GM18502 (cell line): ENCODE measurements around the gene ECSCR.
"Not testable (repeated sequence)": the region's sequence is repeated elsewhere in the genome, so short reads cannot be mapped to it uniquely, and the experiment has no call there.

ENCODE experiments used
- ATAC-seq: cut with Tn5 transposase; IDR thresholded peaks from one replicate; pipeline ENCODE4 v1.9.1; 2021; ENCODE audit warnings: mild to moderate bottlenecking; ENCODE audit not compliant: unreplicated experiment, poor library complexity

Gene ECSCR

GRCh38 chr5:139415221-139415861 lies 47.2 kb downstream of the ECSCR start:
- ATAC-seq, result no peak

- ATAC-seq, result no peak
These were observed 47.9 kb downstream of the ECSCR start for GRCh38 chr5:139414581-139415130.

DNA sequence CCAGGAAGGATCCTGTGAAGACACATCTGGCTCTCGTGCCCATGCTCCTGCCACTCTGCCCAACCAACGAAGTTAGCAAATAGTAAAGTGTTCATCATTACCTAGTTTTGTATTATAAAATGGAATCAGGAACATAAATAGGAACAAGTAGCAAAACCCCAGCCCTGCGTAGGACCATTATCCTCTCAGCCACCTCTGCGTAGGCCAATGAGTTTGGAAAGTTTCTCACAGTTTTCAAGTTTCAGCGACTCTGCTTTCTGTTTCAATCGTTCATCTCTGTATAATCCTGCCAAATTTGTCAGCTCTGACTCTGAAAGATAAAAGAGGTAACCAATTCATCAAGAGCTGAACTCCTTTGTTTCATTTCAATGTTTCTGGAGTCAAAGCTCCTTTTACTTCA lies 48.6 kb downstream of the ECSCR start:
- no peak for ATAC-seq

- no peak for ATAC-seq
These were observed 49.4 kb downstream of the ECSCR start for GRCh38 chr5:139413153-139413552.

DNA sequence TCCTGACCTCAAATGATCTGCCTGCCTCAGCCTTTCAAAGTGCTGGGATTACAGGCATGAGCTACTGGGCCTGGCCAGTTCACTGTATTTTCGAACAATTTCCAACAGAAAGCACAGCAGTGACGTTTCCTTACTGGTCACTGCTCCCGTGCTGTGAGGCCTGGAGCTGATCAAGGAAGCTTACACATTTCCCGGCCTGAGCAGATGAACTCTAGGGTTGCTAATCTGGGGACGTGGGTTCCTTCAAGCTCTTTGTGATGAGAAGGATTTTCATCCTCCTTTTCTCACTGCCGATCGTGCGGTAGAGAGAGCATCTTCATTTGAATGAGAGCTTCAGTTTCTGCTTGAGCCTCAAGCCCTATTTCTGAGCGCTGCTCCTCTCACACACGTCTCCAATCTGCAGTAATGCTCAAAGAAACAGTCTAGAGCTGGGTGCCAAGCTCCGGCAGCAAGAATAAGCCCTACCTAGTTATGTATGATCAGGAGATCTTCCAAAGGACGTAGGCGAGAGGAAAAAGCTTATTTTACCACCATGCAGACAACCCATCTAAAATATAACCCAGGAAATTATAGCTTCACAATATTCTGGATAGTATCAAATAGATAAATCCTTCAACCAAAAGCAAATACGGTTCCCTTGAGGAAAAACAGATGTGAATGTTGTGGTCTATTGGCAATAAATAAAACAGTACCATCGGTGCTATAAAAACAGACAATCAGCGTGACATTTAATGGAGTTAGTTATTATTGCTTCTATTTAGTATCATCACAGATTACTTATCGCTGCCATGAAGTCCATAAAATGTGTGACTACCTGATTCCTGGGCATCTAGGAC lies 51.3 kb downstream of the ECSCR start:
- ATAC-seq, result no peak

DNA sequence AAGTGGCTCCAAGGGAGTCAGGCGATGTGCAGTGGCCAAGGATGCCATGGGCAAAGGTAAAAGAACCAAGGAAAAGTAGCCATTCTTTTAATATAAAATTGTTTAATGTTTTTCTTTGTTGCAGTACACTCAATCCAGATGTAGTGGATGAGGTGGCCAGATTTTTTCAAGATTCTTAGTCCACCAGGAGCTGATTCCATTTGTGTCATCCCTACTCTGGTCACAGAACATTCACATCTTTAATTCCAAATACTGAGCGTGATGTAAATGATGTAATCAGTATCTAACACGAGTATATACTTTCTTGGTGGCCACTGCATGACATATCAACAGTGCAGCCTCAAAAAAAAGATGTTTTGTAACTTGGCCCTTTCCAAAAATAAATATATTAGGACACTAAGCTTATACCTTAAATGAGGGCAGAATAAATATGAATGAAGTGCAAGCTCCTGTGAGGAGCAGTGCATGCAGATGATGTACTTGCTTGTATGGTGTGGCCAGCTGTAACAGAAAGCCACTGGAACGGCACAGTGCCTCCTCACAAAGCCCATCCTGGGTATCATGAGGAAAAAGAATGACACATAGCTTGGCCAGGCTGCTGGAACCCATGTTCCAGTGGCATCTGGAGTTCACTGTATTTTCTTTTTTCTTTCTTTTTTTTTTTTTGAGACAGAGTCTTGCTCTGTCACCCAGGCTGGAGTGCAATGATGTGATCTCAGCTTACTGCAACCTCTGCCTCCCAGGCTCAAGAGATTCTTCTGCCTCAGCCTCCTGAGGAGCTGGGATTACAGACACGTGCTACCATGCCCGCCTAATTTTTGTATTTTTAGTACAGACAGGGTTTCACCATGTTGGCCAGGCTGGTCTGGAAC lies 52.2 kb downstream of the ECSCR start:
- no peak for ATAC-seq

DNA sequence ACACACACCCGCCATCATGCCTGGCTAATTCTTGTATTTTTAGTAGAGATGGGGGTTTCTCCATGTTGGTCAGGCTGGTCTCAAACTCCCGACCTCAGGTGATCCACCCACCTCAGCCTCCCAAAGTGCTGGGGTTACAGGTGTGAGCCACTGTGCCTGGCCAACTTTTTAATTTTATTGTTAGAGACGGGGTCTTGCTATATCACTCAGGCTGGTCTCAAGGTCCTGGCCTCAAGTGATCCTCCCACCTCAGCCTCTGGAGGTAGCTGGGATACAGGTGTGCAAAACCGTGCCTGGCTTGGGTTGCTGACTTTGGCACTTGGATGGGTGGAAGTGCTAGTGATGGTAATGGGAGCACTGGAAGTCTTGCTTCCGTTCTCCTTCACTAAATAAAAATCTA lies 53.4 kb downstream of the ECSCR start:
- ATAC-seq, result not testable (repeated sequence)

- ATAC-seq, result no peak
These were observed 54.4 kb downstream of the ECSCR start for GRCh38 chr5:139408191-139408590.

- ATAC-seq, result no peak
These were observed 55.0 kb downstream of the ECSCR start for GRCh38 chr5:139407517-139407916.

DNA sequence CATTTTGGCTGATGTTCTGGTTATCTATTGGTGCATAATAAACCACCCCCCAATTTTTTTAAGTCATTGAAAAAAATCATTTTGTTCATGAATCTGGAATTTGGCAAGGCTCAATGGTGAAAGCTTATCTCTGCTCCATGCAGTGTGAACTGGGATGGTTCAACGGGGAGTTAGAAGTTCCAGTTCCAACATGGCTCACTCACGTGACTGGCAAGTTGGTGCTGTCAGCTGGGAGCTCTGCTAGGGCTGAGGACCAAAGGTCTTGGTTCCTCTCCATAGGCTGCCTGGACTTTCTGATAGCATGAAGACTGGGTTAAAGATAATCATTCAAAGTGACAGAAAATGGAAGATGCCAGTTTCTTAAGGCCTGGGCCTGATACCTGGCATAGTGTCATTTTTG lies 55.6 kb downstream of the ECSCR start:
- ATAC-seq, result no peak

- ATAC-seq, result no peak
These were observed 58.1 kb downstream of the ECSCR start for GRCh38 chr5:139404484-139404840.

- peak; percentile 83 for ATAC-seq
These were observed 58.6 kb downstream of the ECSCR start, which contains the start of gene SPATA24 for GRCh38 chr5:139403787-139404483. SPATA24 (minus strand) TSS chr5:139404089; CDS start chr5:139404060, 29 bp downstream.

DNA sequence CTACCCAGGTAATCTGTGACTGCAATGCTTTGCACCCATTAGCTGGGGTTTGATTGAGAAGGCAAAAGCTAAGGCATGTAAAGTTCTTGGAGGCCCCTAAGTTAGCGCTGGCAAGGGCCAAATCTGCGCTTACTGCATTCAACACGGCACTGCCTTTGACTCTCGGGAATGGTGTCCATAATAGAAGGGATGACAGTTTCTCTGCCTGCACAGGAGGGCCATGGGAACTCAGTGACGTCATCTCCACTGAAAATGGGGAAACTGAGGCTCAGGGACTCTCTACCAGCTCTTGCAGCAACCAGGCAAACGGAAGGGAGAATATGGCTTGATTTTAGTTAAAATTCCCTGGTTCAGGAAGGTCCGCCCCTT lies 59.1 kb downstream of the ECSCR start:
- ATAC-seq, result no peak

DNA sequence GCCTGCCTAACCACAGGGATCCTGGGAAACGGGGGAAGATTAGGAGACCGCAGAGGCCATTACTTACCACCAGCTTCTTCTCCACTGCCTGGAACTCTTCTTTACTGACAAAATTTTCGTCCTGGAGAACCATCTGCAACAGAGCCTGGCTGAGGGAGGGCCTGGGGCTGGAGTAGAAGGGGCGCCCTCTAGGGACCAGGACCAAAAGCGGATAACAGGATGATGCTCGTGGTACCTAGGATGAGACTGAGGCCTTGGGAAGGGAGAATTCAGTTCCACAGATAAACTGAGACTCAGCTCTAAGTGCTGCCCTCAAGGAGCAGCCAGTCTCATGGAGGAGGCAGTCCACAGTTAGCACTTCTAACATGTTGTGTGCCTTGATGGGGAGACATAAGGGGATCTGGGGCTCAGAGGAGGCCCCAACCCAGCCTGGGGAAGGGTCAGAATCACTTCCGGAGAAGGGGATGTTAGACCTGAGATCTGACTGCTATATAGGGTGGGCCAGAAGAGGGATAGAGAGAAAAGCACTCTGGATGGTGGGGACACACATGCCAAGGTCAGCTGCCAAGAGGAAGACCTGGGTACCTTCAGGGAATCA lies 59.9 kb downstream of the ECSCR start:
- no peak for ATAC-seq

- no peak for ATAC-seq
These were observed 61.0 kb downstream of the ECSCR start for GRCh38 chr5:139401546-139401945.

DNA sequence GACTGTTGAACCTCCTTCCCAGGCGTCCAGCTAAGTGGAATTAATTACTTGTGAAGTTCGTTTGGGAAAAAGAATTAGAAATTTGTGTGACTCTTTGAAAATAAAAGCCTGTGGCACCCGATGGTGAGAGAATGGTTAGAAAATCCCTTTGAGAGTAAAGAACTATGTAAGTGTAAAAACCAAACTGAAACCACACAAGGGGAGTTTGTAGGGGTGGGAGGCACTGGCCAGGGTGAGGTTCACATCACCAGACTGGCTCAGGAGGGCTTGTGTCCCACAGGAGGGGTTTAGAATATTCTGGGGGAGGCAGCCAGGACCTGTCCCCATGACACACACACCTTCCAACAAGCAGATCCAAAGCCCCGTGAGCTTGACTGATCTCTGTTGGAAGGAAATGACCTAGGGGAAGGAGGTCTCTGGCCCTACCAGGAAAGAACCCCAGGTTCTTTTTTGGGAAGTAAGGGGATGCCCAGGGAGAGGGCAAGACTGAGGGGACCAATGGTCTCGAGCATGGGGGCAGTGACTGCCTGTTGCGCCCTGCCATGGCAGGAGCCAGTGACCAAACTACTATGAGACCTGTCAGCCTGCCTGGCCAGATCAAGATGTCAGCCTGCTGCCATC lies 62.9 kb downstream of the ECSCR start:
- peak; percentile 32 for ATAC-seq
